Measurements from ENCODE around the gene CBLB.

- no peak for TF ChIP-seq TAF1 (IDR thresholded peaks at IDR 0.05; ENCODE audit: borderline replicate concordance, insufficient read depth, low read length)
- no peak for TF ChIP-seq REST (IDR thresholded peaks at IDR 0.05; ENCODE audit: insufficient read depth in 1 of 2, low read depth in 2 of 2, low read length in 2 of 2)
- TF ChIP-seq POLR2AphosphoS5 (IDR thresholded peaks at IDR 0.05; ENCODE audit: low read depth, low read length) = no peak
These were observed 255.7 kb downstream of the CBLB start for GRCh38 chr3:105613120-105613519.
